Adipocyte (in vitro differentiated cells): ENCODE results near the gene IMPG2.

Experiments
- DNase-seq: peaks from one replicate; pipeline ENCODE4 v3.0.0-alpha.2; 2015; ENCODE audit warnings: low read depth
- H3K27me3 ChIP-seq: replicated peaks from 2 replicates; pipeline ENCODE4 v1.7.0; 2013; ENCODE audit warnings: mild to moderate bottlenecking, low read length, moderate library complexity; ENCODE audit not compliant: control insufficient read depth, insufficient read depth
- H3K36me3 ChIP-seq: 2 replicates; pipeline ENCODE4 v1.7.0; 2013; ENCODE audit warnings: low read length, mild to moderate bottlenecking, moderate library complexity; ENCODE audit not compliant: control insufficient read depth, insufficient read depth, severe bottlenecking
- H3K4me1 ChIP-seq: 2 replicates; pipeline ENCODE4 v1.7.0; 2013; ENCODE audit warnings: mild to moderate bottlenecking, low read length, moderate library complexity; ENCODE audit not compliant: control insufficient read depth, insufficient read depth
- H3K4me3 ChIP-seq: 2 replicates; pipeline ENCODE4 v1.7.0; 2013; ENCODE audit warnings: mild to moderate bottlenecking, low read length, moderate library complexity
- H3K9ac ChIP-seq: 2 replicates; pipeline ENCODE4 v1.7.0; 2013; ENCODE audit warnings: mild to moderate bottlenecking, low read length, moderate library complexity
- H3K9me3 ChIP-seq: 2 replicates; pipeline ENCODE4 v1.7.0; 2013; ENCODE audit warnings: mild to moderate bottlenecking, low read length, moderate library complexity; ENCODE audit not compliant: control insufficient read depth

IMPG2 gene

DNA sequence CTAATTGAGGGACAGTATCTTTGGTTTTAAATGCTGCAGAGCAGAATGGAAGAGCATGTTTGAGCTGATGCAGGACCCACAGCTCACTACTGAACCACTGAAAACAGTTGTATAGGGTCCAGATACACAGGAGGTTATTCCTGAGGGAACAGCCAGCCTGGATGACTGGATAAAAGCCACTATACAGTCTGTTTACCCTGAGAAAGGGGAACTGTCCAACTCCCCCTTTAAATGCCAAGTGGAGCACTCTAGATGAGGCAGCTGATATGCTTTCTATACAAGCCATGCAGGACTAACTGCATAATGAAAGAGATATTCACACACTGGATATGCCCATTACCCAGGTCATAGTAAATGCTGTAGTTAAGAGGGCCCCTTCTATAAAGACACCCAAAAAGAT, 138.6 kb downstream of the IMPG2 start:
- DNase-seq, result no peak
- H3K4me1 ChIP-seq, result peaks cover 8% of the 10 kb centered on the region
- H3K4me3 ChIP-seq, result no peak overlapping the region
- no peaks in the 10 kb centered on the region for H3K9me3 ChIP-seq
- H3K27me3 ChIP-seq, result no peaks in the 10 kb centered on the region
- no peaks in the 10 kb centered on the region for H3K36me3 ChIP-seq
- H3K9ac ChIP-seq, result no peak overlapping the region

DNA sequence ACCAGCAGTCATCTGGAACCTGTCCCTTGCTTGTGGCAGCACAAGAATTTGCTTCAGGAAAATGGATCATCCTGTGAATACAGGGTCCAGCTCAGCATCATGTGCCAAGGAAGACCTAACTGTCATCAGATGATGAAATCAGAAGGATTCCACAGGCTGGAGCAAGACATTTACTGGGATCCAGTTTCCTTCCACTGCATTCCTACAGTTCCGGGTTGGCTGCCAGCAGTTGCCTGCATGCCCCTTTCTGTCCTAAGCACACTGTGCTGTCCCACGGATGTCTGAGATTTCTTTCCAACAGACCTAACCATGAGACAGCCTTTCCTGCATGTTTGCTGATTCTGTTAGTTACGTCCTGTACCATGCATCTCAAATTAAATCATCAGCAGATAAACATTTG, 140.7 kb downstream of the IMPG2 start:
- peak; percentile 45 for DNase-seq
- Histone ChIP-seq H3K4me3 (no peak overlapping the region), H3K4me1 (peaks cover 8% of the 10 kb centered on the region), H3K9me3 (no peaks in the 10 kb centered on the region), H3K36me3 (no peaks in the 10 kb centered on the region), H3K27me3 (no peaks in the 10 kb centered on the region), H3K9ac (no peak overlapping the region)

DNA sequence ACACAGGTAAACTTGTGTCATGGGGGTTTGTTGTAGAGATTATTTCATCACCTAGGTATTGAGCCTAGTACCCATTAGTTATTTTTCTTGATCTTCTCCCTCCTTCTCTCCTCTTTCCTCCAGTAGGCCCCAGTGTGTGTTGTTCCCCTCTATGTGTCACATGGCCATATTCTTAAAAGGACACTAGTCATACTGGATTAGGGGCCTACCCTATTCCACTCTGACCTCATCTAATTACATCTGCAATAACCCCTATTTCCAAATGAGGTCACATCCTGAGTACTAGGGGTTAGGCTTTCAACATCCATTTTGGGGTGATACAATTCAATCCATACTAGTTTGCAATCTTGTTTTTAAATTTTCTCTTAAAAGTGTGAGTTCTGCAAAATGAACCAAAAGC, 142.8 kb downstream of the IMPG2 start:
- no peak for DNase-seq
- H3K4me3 ChIP-seq, result no peak overlapping the region
- no peaks in the 10 kb centered on the region for H3K36me3 ChIP-seq
- H3K9ac ChIP-seq, result no peak overlapping the region
- no peaks in the 10 kb centered on the region for H3K27me3 ChIP-seq
- H3K4me1 ChIP-seq, result peaks cover 8% of the 10 kb centered on the region
- no peaks in the 10 kb centered on the region for H3K9me3 ChIP-seq
